Transverse colon (tissue), 3 donors: ENCODE results near the gene PKD2.

ENCODE experiments used
- CTCF ChIP-seq, 5 experiments: fragments of 200-600 bp in 3 of 5; fragments of 450-650 bp in 2 of 5; sonication (generic) in 3 of 5; IDR thresholded peaks; 1 replicate in 2 of 5; 2 replicates in 3 of 5; pipeline ENCODE4 v1.5.1; 2016 to 2017; ENCODE audit warnings: antibody characterized with exemption in 5 of 5, inconsistent platforms in 3 of 5, mild to moderate bottlenecking in 2 of 5, moderate library complexity in 1 of 5
- EP300 ChIP-seq: sonication (generic); formaldehyde crosslinking; IDR thresholded peaks from one replicate; pipeline ENCODE4 v1.6.1; 2017; ENCODE audit warnings: antibody characterized with exemption, low read depth
- POLR2A ChIP-seq: fragments of 450-650 bp; IDR thresholded peaks from one replicate; pipeline ENCODE4 v1.6.1; 2016; ENCODE audit warnings: antibody characterized with exemption, mild to moderate bottlenecking, moderate library complexity

- TF ChIP-seq POLR2A (no peak), CTCF (IDR thresholded peaks at IDR 0.05) (no peak), EP300 (no peak)
These were observed 36.3 kb downstream of the PKD2 start for GRCh38 chr4:88043586-88044340.
